ENCODE results near the gene TXNRD1.
"Not testable (repeated sequence)": the region's sequence is repeated elsewhere in the genome, so short reads cannot be mapped to it uniquely, and the experiment has no call there.

Gene TXNRD1

DNA sequence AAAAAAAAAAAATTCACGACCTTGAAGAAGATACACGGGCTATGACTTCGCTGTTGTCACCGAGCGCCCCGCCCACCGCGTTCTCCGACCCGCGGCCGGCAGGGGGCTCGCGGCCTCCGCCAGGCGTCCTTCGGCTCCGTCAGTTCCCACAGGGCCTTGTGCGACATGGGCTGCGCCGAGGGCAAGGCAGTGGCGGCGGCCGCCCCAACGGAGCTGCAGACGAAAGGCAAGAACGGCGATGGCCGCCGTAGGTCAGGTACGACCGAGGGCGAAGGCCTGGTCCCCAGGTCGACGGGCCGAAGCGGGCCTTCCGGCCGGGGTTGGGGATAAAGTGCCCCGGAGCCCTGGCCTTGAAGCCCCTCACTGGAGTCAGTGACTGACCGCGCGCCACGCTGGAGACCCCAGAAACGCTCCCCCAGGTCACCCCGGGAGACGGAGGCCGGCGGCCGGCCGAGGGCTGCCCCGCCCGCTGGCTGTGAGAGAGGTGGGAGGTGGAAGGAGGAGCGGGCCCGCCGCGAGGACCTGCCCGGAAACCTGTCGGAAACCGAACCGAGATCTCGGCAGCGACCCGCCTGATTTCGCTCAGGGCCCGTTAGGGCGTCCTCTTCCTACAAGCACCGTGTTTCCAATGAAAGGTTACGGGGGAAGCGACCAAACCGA is at the start of gene TXNRD1:
Gene TXNRD1 (plus strand): TSS at position 142 of the 660 bp plus-strand sequence. CDS start 24 bp downstream, at position 166.
- peak; percentile 79 for DNase-seq (ENCODE audit: low spot score)

DNA sequence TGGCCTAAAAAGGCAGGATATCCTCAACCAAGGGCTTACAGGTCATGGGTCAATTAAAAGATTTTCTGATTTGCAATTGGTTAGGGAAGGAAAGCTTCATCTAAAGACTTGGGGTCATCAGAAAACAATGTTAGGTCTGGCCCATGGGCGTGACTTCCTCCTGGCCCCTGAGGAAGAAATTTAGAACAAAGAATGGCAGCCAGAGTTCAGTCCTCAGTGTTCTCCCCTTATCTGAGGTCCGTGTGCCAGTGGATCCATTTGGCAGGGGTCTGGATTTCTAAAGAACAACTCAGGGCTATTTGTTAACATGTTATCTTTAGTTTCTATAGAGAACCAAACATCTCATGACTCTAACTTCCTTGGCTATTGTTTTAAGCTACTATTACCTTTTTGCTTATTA is 49.8 kb upstream of the TXNRD1 start:
- DNase-seq (ENCODE audit: low spot score): no peak

DNA sequence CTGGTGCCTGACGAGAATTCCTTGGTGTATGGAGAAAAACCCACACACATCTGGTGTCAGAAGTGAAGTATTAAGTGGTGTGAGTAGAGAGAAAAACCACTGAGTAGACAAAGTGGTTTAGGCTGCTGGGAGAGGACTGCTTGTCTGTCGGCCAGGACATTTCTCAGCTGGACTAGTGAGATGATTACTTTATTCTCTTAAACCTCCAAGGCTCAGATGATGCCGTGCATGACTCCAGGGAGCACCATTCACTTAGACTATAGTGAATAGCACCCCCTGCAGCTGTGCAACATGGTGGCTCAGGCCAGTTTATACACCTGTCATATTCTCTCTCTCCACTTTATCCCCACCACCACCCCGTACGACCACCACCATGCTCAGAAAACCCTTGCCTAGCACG is 49.1 kb upstream of the TXNRD1 start:
- DNase-seq (ENCODE audit: low spot score): no peak

DNA sequence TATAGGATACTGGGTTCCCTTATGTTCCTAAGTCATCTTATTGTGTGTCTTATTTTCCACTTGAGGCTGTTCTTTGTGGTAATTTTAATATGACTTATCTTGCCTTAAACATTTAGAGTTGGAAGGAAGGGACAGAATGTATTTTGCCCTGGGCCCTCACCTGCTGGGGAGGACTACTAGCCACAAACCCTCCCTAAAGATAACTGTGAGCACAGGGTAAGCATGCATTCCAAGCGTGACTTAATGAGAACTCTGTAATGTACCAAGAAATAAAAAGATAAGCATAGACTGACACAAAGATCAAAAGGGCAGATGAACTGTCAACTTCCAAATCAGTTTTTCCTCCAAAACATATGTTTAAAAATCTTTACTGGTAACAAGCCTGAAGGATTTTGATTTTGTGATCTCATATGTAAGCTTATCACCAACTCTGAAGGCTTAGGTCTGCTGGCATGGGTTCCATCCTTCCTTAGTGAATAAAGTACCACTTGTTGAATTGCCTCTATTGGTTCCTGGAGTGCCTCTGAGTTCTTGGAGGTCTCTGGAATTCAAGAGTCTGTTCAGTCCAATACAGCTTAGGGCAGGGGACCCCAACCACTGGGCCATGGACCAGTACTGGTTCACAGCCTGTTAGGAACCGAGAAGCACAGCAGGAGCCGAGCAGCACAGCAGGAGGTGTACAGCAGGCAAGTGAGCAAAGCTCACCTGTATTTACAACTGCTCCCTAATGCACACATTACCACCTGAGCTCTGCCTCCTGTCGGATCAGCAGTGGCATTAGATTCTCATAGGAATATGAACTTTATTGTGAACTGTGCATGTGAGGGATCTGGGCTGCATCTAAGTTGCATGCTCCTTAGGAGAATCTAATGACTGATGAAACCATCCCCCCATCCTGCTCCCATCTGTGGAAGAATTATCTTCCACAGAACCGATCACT is 47.8 kb upstream of the TXNRD1 start:
- no peak for DNase-seq (ENCODE audit: low spot score)

DNA sequence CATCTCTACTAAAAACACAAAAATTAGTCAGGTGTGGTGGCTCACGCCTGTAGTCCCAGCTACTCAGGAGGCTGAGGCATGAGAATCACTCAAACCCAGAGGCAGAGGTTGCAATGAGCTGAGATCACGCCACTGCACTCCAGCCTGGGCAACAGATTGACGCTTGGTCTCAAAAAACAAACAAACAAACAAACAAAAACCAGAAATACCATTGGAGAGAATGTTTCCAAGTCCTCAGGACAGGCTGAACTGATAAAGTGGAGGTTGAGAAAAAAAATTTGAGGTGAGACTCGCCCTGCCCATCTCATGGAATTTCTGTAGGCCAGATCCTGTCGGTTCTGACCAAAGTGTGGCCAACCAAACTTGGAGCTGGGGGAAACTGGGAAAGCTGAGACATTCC is 47.0 kb upstream of the TXNRD1 start:
- no peak for DNase-seq (ENCODE audit: low spot score)

DNA sequence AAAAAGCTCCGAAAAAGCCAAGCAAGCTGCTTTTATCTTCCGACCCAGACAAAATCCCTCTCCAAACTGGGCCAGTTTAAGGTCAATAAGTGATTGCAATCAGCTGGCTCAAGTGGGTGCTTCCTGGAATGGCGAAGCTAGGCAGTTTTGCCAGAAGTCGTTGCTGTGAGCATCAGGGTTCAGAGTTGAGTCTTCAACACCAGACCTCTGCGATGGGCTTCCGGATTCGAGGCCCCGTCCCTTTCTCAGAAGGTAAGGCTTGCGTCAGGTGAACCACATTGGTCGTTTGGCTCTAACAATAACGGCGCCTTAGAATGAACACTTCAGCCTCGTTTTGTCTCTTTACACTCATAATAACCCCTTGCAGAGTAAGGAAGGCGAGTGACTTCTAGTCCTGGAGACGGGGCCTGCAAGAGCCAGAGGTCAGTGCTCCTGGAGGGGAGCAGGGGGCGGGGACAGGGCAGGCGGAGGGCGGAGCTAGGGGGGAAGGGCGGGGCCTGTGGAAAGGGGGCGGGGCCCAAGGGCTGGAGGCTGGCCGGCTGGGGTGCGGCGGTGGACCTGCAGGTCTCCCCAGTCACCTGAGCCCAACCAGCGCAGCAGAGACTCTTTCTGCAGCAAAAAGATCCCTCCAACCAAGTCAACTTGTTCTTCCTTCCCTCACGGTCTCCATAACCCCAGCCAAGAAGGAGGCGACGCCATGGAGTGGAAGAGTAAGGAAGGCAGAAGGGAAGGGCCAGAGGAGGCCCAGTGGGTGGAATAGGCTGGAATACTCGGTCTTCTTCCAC is 43.6 kb upstream of the TXNRD1 start:
- DNase-seq (ENCODE audit: low spot score): no peak

DNA sequence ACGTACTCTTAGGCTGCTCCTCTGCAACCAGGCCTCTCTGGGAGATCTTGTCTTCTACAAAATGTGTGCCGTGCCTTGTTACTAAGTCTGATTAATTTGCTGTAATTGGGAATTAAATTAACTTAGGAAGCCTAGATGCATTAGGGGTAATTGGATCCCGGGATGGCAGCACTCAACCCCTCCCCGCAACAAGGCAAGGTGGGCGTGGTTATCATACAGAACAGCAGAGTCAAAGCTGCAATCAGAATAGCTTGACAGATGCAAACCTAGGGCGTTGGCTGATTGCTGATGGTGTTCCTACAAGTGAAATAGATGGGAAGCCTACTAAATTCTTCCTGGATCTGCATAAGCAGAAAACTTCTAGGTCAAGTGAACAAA is 43.0 kb upstream of the TXNRD1 start:
- DNase-seq (ENCODE audit: low spot score): no peak

DNA sequence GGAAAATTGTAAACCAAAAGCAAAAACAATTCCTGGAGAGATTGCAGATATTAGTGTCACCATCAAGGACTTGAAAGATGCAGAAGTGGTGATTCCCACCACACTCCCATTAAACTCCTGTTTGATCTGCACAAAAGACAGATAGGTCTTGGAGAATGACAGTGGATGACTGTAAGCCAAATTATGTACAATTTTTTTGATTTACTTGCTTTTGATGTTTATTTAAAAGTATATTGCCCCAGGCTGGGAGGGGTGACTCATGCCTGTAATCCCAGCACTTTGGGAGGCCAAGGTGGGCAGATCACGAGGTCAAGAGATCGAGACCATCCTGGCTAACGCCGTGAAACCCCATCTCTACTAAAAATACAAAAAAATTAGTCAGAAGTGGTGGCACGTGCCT is 41.8 kb upstream of the TXNRD1 start:
- DNase-seq (ENCODE audit: low spot score): not testable (repeated sequence)

DNA sequence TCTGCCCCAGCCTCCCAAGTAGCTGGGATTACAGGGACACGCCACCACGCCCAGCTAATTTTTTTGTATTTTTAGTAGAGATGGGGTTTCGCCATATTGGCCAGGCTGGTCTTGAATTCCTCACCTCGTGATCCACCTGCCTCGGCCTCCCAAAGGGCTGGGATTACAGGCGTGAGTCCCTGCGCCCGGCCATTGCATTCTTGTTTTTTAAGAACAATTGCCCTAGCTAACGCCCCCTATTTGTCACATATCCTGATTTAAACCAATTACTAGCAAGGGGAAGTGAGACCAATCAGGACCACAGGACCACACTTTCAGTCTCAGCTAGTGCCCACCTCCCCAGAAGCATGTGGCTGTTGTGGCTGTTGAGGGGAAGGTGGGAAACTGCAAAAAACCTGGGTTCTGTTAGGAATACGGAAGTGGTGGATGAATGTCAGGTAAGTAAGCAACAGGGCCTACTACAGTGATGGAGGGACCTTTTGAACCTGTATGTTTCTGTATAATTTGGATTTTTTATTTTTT is 39.8 kb upstream of the TXNRD1 start:
- DNase-seq (ENCODE audit: low spot score): no peak

DNA sequence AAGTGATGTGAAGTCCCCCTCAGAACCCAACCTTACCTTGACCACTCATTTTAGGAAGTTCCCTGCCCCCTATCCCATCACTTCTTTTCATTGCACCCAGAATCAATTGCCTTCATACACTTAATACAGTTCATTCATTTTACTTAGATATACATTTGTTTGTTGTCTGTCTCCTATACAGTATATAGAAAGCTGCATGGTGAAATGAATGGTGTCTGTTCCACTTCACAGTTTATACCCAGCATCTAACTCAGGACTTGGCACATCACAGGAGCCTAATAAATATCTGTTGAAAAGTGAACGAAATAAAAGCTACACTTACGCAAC is 38.3 kb upstream of the TXNRD1 start:
- no peak for DNase-seq (ENCODE audit: low spot score)

DNA sequence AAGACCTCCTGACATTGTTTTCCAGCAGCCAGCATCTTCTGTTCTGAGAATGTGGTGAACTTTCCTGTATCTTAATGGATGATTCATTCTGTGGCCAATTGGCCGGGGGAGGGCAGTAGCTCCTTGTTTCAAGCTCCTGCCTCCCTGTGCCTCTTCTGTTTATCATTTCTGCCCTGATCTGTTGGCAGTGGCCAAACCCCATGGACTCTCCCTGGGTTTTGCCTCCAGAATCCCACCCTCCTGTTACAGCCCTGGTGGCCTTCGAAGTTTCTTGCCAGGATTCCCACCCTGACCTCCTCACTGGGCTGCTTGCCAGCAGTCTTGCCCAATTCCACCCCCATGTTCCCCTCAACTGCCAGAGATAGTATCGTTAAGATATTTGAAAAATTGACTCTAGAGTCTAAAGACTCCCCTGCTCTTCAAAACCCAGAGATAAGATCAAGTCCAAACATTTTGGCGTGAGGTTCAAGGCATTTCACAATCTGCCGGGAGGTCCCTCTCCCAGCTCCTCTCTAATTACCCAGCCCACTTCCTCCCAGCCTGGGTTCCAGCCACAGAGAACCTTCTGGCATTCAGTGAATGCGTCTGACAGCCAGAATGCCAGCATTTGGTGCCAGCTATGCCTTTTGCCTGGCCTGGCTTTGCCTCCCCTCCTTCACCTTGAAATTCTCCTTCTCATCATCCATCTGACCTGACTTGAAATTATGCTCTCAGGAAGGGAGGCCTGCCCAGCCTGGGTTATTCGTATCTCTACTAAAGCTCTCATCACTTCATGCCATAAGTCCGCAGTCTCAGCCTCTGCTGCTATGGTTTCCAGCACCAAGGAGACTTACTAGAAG is 37.7 kb upstream of the TXNRD1 start:
- DNase-seq (ENCODE audit: low spot score): no peak

DNA sequence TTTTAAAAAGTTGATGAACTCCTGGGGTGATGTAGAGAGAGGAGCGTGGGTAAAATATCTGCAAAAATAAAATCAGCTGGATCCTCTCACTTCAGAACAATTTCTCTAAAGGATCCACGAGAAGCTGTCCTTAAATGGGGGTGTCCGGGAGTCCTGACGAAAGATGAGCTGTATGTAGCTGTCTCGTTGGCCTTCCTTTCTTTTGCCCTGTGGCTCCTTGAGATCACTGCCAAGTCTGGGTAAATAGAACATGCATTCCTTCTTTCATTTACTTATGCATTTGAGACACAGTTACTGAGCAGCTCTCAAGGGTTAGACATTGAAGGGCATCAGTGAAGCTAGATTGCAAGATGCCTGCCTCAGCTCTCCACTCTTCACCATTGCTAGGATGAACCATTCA is 35.2 kb upstream of the TXNRD1 start:
- DNase-seq (ENCODE audit: low spot score): no peak

DNA sequence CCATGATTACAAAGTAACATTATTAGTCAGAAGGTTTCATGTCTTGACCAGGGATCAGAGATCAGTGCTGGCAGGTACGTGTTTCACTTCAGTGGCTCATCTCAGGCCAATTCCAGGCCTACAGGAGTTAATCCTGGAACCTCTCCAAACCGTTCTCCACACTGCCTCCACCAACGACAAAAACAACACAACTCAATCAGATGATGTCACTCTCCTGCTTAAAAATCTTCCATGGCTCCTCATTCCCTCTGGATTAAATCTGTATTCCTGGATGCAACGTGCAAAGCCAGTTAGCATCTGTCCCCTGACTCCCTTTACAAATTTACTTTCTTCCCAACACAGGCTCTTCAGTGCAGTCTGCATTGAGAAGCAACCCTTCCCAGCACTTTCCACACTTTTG is 34.3 kb upstream of the TXNRD1 start:
- DNase-seq (ENCODE audit: low spot score): no peak

DNA sequence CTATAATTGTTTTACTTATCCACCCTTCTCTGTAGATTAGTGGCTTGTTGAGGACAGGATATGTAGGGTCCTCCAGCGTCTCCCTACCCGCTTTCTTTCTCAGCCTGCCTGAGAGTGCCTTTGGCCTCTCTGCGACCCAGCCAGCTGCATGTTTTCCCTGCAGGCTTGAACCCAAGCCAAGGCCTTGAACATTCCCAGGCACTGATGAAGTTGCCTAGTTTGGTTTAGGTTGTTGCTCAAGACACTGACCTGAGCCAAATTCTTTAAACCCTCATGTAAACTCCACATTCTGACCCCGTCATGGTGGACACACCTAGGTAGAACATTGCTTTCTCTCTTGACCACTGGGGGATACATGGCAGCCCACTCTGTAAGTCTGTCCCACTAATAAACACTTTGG is 33.4 kb upstream of the TXNRD1 start:
- DNase-seq (ENCODE audit: low spot score): no peak

DNA sequence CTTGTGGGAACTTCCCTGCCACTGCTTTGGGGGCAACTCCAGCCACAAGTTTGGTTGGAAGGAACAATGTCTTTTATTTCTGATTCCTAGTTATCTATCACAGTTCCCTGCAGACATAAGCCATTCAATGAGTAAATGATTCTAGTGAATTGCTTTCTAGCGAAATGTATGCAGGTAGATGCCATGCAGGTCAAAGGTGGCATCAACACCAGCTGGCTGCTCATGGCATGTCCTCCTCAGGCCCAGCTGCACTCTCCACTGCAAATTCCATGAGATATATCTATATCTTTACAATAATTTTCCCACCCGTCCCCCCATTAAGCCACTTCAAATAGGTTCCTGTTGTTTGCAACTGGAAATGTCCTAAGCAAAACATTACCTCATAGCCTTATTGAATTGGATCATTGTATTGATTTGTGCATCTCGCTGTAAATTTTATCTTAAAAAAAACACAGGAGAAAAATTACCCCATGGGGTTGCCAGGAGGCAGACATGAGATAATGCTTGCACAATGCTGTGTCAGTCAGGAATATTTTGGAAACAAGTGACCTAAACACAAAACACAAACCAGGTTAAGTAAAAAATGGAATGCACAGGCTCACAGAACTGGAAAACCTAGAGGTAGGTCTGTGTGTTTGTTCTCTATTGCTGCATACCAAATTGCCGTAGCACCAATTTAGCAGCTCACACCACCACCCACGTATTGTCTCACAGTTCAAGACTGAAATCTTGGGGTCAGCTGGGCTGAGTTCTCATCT is 32.8 kb upstream of the TXNRD1 start:
- DNase-seq (ENCODE audit: low spot score): no peak

DNA sequence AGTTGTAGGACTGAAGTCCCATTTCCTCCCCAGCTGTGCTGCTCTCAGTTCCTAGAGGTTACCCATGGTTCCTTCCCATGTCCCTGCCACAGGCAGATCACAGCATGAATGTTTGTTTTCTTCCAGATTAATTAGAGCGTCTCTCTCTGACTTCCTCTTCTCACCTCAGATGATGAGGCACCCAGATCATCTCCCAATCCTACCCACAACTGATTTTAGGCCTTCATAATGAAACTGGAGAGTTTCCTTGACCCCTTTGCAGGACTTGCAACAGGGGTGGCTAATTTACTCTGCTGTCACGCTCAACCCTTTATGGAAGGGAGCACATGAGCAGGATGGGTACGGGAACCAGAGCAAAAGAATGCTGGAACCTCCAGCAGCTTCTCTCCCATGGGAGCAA is 32.1 kb upstream of the TXNRD1 start:
- DNase-seq (ENCODE audit: low spot score): no peak

DNA sequence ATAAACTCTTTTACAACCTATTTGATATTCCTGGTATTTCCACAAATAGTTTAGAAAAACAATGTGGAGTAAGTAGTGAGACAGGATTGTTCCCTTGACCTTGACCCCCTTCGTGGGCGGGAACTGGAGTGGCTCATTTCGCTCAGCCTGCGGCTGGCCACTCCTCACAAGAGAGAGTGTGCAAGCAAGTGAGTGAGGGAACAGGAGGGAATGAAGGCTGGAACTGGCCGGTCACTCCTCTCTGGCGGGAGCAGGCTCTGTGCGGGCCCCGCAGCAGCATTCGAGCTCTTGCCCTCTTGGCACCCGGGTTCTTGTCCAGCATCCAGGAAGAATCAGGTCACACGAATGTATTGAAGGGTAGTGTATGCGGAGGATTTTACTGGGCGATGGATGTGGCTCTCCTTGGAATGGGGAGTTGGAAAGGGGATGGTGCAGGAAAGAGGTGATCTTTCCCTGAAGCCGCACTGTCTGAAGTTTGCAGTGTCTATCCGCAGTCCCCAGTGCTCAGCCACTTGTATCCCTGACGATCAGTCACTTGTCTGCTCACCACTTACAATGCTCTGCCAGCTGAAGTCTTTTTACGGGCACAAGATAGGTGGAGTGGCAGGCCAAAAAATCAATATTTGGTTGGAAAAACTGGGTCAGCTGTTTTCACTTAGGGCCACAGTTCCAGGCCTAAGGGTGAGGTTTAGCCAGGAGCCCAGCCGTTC is 28.0 kb upstream of the TXNRD1 start:
- no peak for DNase-seq (ENCODE audit: low spot score)

DNA sequence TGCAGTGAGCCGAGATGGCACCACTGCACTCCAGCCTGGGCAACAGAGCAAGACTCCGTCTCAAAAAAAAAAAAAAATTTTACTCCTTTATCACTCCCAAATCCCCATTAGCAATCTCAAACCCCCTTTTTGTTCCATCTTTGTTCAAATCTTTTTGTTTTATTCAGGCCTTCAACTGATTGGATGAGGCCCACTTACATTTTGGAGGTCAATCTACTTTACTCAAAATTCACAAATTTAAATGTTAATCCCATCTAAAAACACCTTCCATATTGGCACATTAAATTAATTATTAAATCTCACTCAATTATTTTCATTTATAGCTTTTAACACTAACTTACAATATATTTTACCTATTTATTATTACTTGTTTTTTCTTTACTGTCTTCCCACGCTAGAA is 27.0 kb upstream of the TXNRD1 start:
- no peak for DNase-seq (ENCODE audit: low spot score)

DNA sequence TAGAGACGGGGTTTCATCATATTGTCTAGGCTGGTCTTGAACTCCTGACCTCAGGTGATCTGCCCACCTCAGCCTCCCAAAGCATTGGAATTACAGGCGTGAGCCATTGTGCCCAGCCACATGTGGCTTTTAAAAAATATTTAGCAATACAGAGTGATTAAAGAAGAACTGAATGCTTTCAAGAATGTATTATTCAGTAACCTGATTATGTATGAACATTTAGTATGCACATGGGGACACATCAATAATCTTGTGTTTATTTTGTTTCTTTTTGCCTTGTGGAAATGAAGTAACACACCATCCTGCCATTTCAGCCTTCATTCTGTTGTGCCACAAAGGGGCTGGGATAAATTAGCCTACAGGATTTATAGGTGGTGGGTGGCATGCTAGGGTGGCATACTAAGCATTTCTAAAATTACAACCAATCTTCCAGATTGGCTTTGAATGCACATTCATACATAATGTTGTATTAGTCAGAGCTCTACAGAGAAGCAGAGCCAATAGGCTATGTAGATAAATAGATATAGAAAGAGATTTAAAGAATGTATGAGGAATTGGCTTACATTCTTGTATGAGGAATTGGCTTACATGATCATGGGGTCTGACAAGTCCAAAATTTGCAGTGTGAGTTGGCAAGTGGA is 25.5 kb upstream of the TXNRD1 start:
- no peak for DNase-seq (ENCODE audit: low spot score)

DNA sequence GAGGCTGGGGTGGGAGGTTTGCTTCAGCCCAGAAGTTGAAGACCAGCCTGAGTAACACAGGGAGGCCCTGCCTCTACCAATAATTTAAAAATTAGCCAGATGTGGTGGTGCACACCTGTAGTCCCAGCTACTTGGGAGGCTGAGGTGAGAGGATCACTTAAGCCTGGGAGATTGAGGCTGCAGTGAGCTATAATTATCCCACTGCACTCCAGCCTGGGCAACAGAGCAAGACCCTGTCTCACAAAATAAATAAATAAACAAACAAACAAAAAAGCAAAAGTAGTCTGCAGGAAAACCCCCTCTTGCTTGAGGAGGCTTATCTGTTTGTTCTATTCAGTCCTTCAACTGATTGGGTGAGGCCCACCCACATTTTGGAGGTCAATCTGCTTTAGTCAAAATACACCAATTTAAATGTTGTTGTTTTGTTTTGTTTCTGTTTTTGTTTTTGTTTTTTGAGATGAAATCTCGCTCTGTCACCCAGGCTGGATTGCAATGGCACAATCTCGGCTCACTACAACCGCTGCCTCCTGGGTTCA is 24.9 kb upstream of the TXNRD1 start:
- DNase-seq (ENCODE audit: low spot score): no peak

All from hematopoietic multipotent progenitor cell treated with erythropoietin and hydrocortisone succinate and interleukin-3 and kit ligand, for 15 days (in vitro differentiated cells).